Neutrophil (primary cell): ENCODE measurements around the gene GRHL3.

Source experiments
- H3K27ac ChIP-seq: fragments of 200-600 bp; sonication (generic); 2 replicates; pipeline ENCODE4 v1.5.1; 2016; ENCODE audit warnings: mild to moderate bottlenecking, moderate library complexity
- H3K27me3 ChIP-seq: fragments of 200-600 bp; sonication (generic); 2 replicates; pipeline ENCODE4 v1.6.0; 2016; ENCODE audit warnings: mild to moderate bottlenecking
- H3K36me3 ChIP-seq: fragments of 200-600 bp; sonication (generic); 2 replicates; pipeline ENCODE4 v1.5.1; 2017
- H3K4me1 ChIP-seq, 2 experiments: fragments of 200-600 bp in 1 of 2; sonication (generic) in 1 of 2; 1 replicate in 1 of 2; 2 replicates in 1 of 2; pipeline versions ENCODE4 v1.5.1 to v1.6.1; 2013 to 2016; ENCODE audit warnings: low read depth in 1 of 2, low read length in 1 of 2, mild to moderate bottlenecking in 1 of 2, moderate library complexity in 1 of 2; ENCODE audit not compliant: control insufficient read depth in 1 of 2, insufficient read depth in 1 of 2
- H3K4me3 ChIP-seq, 2 experiments: fragments of 200-600 bp in 1 of 2; sonication (generic) in 1 of 2; 1 replicate in 1 of 2; 2 replicates in 1 of 2; pipeline ENCODE4 v1.5.1; 2013 to 2016; ENCODE audit warnings: low read depth in 1 of 2, low read length in 1 of 2, mild to moderate bottlenecking in 1 of 2, moderate library complexity in 1 of 2
- H3K9me3 ChIP-seq: fragments of 200-600 bp; sonication (generic); 2 replicates; pipeline ENCODE4 v1.5.1; 2016
- CTCF ChIP-seq: fragments of 200-600 bp; sonication (generic); IDR thresholded peaks from 2 replicates; pipeline ENCODE4 v1.5.1; 2016; ENCODE audit warnings: antibody characterized with exemption

GRHL3 gene

DNA sequence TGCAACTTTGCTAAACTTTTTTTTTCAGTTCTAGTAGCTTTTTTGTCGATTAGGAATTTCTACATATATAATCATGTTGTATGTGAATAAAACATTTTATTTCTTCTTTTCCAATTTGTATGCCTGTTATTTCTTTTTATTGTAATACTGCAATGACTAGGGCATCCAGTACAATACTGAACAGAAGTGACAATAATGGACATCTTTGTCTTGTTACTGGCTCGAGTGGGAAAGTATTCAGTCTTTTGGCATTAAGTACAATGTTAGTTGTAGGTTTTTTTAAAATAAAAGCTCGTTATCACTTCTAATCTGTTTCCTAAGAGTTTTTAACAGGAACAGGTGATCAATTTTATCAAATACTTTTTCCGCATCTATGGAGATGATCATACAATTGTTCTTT lies 84.6 kb downstream of the GRHL3 start:
- Histone ChIP-seq H3K27ac (no peak overlapping the region), H3K27me3 (no peaks in the 10 kb centered on the region), H3K9me3 (no peaks in the 10 kb centered on the region), H3K4me1 (peaks cover 0 to 4% of the 10 kb centered on the region in 2 experiments), H3K36me3 (no peaks in the 10 kb centered on the region), H3K4me3 (no peak overlapping the region)
- no peak for TF ChIP-seq CTCF
